Endodermal cell (in vitro differentiated cells): Measurements from ENCODE around the gene TRAF3. TPM values are rescaled to one million over a fixed set of nuclear protein-coding genes. Genes with fewer than 3 reads are reported as not detected.

Source experiments
- DNase-seq: peaks from one replicate; pipeline ENCODE4 v3.0.0-alpha.2; 2017
- H3K27ac ChIP-seq: 2 replicates; pipeline ENCODE4 v1.5.1; 2013; ENCODE audit warnings: mild to moderate bottlenecking, low read depth, low read length, moderate library complexity
- H3K27me3 ChIP-seq: 2 replicates; pipeline ENCODE4 v1.6.1; 2013; ENCODE audit warnings: mild to moderate bottlenecking, low read length, moderate library complexity; ENCODE audit not compliant: insufficient read depth, control insufficient read depth, poor library complexity, severe bottlenecking
- H3K36me3 ChIP-seq: 2 replicates; pipeline ENCODE4 v1.7.0; 2013; ENCODE audit warnings: mild to moderate bottlenecking, low read length, moderate library complexity; ENCODE audit not compliant: control insufficient read depth, insufficient read depth
- H3K4me1 ChIP-seq: one replicate; pipeline ENCODE4 v1.7.0; 2013; ENCODE audit warnings: low read length; ENCODE audit not compliant: control insufficient read depth, insufficient read depth
- H3K4me3 ChIP-seq: 2 replicates; pipeline ENCODE4 v1.5.1; 2013; ENCODE audit warnings: mild to moderate bottlenecking, low read length, moderate library complexity
- H3K9ac ChIP-seq: 2 replicates; pipeline ENCODE4 v1.6.1; 2013; ENCODE audit warnings: mild to moderate bottlenecking, low read length, moderate library complexity; ENCODE audit not compliant: poor library complexity, severe bottlenecking; ENCODE audit errors: extremely low read depth
- H3K9me3 ChIP-seq: 2 replicates; pipeline ENCODE4 v1.6.1; 2013; ENCODE audit warnings: mild to moderate bottlenecking, low read length, moderate library complexity; ENCODE audit not compliant: control insufficient read depth
- H3K27ac Mint-ChIP-seq: 2 replicates; pipeline ENCODE4 v1.8.0; 2020; ENCODE audit warnings: mixed read lengths
- H3K27me3 Mint-ChIP-seq: 2 replicates; pipeline ENCODE4 v1.8.0; 2021; ENCODE audit warnings: mild to moderate bottlenecking, mixed read lengths; ENCODE audit not compliant: insufficient read depth
- H3K36me3 Mint-ChIP-seq: 2 replicates; pipeline ENCODE4 v1.8.0; 2020; ENCODE audit warnings: low read depth, mixed read lengths
- H3K4me1 Mint-ChIP-seq: 2 replicates; pipeline ENCODE4 v1.8.0; 2020; ENCODE audit warnings: mixed read lengths
- H3K4me3 Mint-ChIP-seq: 2 replicates; pipeline ENCODE4 v1.8.0; 2020; ENCODE audit warnings: mild to moderate bottlenecking, moderate library complexity, mixed read lengths
- H3K9me3 Mint-ChIP-seq: 2 replicates; pipeline ENCODE4 v1.8.0; 2020; ENCODE audit warnings: mild to moderate bottlenecking, mixed read lengths
- WGBS, 2 experiments: methylation state at CpG; one replicate each; pipeline versions ENCODE4 v1.1.5 to v1.1.7; 2013; ENCODE audit warnings: missing lambda C conversion rate in 2 of 2, mixed read lengths in 1 of 2; ENCODE audit not compliant: insufficient coverage in 1 of 2, insufficient read length in 1 of 2; 5-methylcytosine and 5-hydroxymethylcytosine counted together
- total RNA-seq, 2 donors: library from RNA; stranded (reverse); fragmentation: NEBNext Ultra II Directional in 1 of 2; extraction: Animal tissue kit (Norgen Biotek cat#: 25700) in 1 of 2; gene quantifications; 2 replicates in 1 of 2; 3 replicates in 1 of 2; pipeline ENCODE4 v1.2.1, GENCODE V29; 2021
- TF ChIP-seq, protein P1 (sequence below): fragments of 200-600 bp; sonication (generic); conservative IDR thresholded peaks from 2 replicates; pipeline ENCODE4 v1.5.0; 2021; ENCODE audit warnings: antibody characterized with exemption, mild to moderate bottlenecking

TRAF3 gene
- total RNA-seq, 2 donors from 2014 or later: 16.7 to 23.8 TPM

DNA sequence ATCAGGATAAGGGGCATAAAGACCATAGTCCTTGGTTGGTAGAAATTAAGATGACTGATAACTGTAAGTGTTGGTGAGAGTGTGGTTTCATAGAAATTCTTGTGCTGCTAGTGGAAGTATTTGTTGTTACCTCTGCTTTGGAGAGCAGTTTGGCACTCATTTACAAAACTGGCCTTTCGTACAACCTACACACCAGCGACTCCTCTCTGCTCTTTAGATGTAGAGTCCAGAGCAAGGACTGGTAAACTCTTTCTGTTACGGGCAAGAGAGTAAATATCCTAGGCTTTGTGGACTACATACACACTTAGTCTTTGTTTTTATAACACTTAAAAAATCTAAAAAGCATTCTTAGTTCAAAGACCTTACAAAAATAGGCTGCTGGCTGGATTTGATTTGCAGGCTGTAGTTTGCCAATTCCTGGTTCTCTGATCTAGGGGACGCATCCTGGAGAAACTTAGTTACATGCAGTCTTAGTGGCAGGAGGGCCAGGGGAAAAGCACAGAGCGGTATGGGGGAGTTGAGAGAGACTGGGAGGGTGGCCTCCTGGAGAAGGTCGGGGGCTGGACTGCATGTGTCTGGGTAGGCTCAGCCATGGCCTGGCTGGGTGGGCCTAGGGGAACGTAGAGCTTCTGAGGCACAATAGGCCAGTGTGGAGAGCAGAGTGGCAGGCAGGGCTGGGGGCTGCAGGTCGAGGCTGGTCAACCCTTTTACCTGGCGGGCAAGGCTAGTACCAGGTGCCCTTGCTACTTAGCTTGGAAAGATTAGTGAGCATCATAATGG is 89.9 kb downstream of the TRAF3 start:
- no peaks in the 10 kb centered on the region for H3K9me3 ChIP-seq
- 81 to 90% methylated on average over 4 to 9 of the region's 9 CpGs for WGBS, 2 experiments
- H3K36me3 ChIP-seq: no peaks in the 10 kb centered on the region
- H3K4me1 ChIP-seq: peaks cover 11% of the 10 kb centered on the region
- Mint-ChIP-seq H3K4me3 (no peak overlapping the region), H3K9me3 (no peaks in the 10 kb centered on the region), H3K36me3 (peaks cover 12% of the 10 kb centered on the region), H3K27me3 (no peaks in the 10 kb centered on the region), H3K27ac (no peak overlapping the region), H3K4me1 (peaks cover 6% of the 10 kb centered on the region)
- no peak overlapping the region for H3K4me3 ChIP-seq
- no peak overlapping the region for H3K27ac ChIP-seq
- DNase-seq: no peak
- TF ChIP-seq, protein P1, sequence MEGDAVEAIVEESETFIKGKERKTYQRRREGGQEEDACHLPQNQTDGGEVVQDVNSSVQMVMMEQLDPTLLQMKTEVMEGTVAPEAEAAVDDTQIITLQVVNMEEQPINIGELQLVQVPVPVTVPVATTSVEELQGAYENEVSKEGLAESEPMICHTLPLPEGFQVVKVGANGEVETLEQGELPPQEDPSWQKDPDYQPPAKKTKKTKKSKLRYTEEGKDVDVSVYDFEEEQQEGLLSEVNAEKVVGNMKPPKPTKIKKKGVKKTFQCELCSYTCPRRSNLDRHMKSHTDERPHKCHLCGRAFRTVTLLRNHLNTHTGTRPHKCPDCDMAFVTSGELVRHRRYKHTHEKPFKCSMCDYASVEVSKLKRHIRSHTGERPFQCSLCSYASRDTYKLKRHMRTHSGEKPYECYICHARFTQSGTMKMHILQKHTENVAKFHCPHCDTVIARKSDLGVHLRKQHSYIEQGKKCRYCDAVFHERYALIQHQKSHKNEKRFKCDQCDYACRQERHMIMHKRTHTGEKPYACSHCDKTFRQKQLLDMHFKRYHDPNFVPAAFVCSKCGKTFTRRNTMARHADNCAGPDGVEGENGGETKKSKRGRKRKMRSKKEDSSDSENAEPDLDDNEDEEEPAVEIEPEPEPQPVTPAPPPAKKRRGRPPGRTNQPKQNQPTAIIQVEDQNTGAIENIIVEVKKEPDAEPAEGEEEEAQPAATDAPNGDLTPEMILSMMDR: no peak
- H3K27me3 ChIP-seq: no peaks in the 10 kb centered on the region
- H3K9ac ChIP-seq: no peak overlapping the region

DNA sequence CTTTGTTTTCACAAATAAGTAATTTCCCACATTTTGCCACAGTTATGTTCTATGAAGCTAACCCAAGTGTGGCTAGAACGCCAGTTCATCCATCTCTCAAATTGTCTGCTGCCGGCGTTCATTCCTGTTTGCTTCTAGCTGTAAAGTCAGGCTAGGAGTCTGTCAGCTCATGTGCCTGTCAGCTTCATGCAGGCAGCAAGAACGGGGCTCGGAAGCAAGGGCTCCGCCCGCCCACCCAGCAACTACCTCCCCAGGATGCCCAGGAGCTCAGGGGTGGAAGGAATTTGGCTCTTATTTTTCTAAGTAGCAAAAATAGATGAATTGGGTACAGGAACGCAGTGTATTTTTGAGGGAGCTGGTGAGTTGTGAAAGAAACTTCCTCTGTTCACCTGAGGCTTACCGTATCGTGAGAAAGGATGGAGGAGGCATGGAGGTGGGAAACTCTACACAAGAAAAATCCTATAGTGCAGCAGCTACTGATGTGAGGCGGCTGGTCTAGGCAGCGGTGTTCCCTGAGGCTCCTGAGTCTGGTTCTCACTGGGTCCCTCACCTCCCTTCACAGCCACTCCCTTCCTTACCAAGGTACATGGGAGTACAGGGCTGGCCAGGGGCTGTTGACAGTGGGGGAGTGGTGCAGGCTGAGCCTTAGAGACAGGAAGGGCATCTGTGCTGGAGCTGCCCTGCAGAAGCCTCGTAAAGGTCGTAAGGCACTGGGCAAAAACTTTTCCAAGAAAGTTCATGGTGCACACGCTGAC is 90.8 kb downstream of the TRAF3 start:
- Mint-ChIP-seq H3K27ac (no peak overlapping the region), H3K4me3 (no peak overlapping the region), H3K4me1 (peaks cover 10% of the 10 kb centered on the region), H3K36me3 (peaks cover 17% of the 10 kb centered on the region), H3K9me3 (no peaks in the 10 kb centered on the region), H3K27me3 (no peaks in the 10 kb centered on the region)
- H3K36me3 ChIP-seq: no peaks in the 10 kb centered on the region
- 94 to 98% methylated on average over 7 to 15 of the region's 15 CpGs for WGBS, 2 experiments
- peaks cover 13% of the 10 kb centered on the region for H3K4me1 ChIP-seq
- no peak overlapping the region for H3K27ac ChIP-seq
- TF ChIP-seq, protein P1: no peak
- H3K9me3 ChIP-seq: no peaks in the 10 kb centered on the region
- H3K9ac ChIP-seq: no peak overlapping the region
- no peaks in the 10 kb centered on the region for H3K27me3 ChIP-seq
- DNase-seq: no peak
- H3K4me3 ChIP-seq: no peak overlapping the region

DNA sequence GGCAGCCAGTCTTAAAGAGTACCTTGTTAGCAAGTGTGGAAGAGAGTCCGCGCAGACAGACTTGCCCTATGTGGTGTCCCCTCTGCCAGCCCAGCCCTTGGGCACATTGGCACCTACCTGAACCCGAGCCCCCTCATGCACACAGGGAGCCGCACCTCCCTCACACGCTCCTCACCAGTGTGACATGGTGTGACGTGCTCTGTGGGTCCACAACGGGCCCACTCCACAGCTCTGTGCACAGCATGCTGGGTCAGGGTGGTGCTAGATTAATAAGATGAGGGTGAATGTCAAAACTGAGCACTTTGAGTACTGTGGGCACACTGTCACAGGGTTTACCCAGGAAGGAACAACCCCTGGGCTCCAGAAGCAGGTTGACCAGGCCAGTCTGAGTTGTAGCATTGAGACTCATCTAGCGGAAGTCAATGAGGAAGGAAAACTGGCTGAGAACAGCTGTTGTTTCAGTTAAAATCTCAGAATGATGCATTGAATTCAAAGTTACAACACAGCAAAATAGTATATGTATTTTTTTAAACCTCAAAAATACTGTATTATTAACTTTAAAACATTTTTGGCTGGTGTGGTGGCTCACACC is 91.8 kb downstream of the TRAF3 start:
- no peak overlapping the region for H3K4me3 Mint-ChIP-seq
- H3K4me1 Mint-ChIP-seq: peaks cover 16% of the 10 kb centered on the region
- H3K27me3 ChIP-seq: no peaks in the 10 kb centered on the region
- H3K9ac ChIP-seq: no peak overlapping the region
- peaks cover 13% of the 10 kb centered on the region for H3K4me1 ChIP-seq
- peaks cover 6% of the 10 kb centered on the region for H3K36me3 ChIP-seq
- H3K27ac ChIP-seq: no peak overlapping the region
- peak overlapping the region; percentile 75 for H3K27ac Mint-ChIP-seq
- H3K27me3 Mint-ChIP-seq: no peaks in the 10 kb centered on the region
- 97 to 100% methylated on average over 6 to 8 of the region's 8 CpGs for WGBS, 2 experiments
- H3K36me3 Mint-ChIP-seq: peaks cover 21% of the 10 kb centered on the region
- H3K9me3 Mint-ChIP-seq: no peaks in the 10 kb centered on the region
- no peak for DNase-seq
- no peak overlapping the region for H3K4me3 ChIP-seq
- H3K9me3 ChIP-seq: no peaks in the 10 kb centered on the region
- TF ChIP-seq, protein P1: no peak
